OCI-LY1 (cell line): ENCODE measurements around the gene ZSCAN5A.

Experiments
- CTCF ChIP-seq: fragments of 200-600 bp; sonication (generic), shearing (Covaris generic); IDR thresholded peaks from 2 replicates; pipeline ENCODE4 v1.5.1; 2017; ENCODE audit warnings: mild to moderate bottlenecking, antibody characterized with exemption, low read length, moderate library complexity, mixed read lengths
- EZH2 ChIP-seq: fragments of 200-600 bp; sonication (generic), shearing (Covaris generic); IDR thresholded peaks from 2 replicates; pipeline ENCODE4 v1.8.0; 2017; ENCODE audit warnings: borderline replicate concordance, mixed run types, mild to moderate bottlenecking, antibody characterized with exemption, low read length, moderate library complexity, mixed read lengths

DNA sequence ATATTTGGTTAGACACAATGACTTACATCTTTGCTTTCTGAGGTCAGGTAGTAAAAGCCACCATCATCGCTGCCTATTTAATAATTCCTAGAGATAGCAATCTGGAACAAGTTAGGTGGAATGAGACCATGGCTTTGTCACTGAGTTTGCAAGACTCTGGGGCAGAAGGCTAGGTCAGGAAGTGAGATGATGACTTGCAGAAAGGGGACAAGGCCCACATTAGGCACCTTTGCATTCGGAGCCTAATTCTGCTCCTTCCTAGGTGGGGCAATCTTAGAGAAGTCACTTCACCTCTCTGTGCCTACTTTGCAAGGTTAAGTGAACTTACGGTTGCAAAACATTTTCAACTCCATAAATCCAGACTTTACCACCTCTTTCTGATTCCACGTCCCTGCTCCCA lies 31.8 kb downstream of the ZSCAN5A start:
- TF ChIP-seq CTCF: no peak
- TF ChIP-seq EZH2: no peak
